Kidney epithelial cell (primary cell): ENCODE measurements around the gene MANBA. TPM values are rescaled to one million over a fixed set of nuclear protein-coding genes. Genes with fewer than 3 reads are reported as not detected.

Experiments
- DNase-seq: peaks from one replicate; pipeline ENCODE4 v3.0.0-alpha.2; 2010; ENCODE audit warnings: low read depth
- H3K27me3 ChIP-seq: 2 replicates; pipeline ENCODE4 v1.6.0; 2011; ENCODE audit warnings: low read length; ENCODE audit not compliant: control insufficient read depth, insufficient read depth
- H3K36me3 ChIP-seq: 2 replicates; pipeline ENCODE4 v1.5.1; 2011; ENCODE audit warnings: low read length; ENCODE audit not compliant: control insufficient read depth, insufficient read depth
- H3K4me3 ChIP-seq: 2 replicates; pipeline ENCODE4 v1.5.1; 2011; ENCODE audit warnings: low read depth, mild to moderate bottlenecking, control low read depth, low read length
- CTCF ChIP-seq: IDR thresholded peaks from 2 replicates; pipeline ENCODE4 v1.5.1; 2011; ENCODE audit warnings: mild to moderate bottlenecking, moderate library complexity, low read length, control low read depth, inconsistent platforms; ENCODE audit not compliant: insufficient read depth, poor library complexity, severe bottlenecking
- total RNA-seq: library from RNA; depleted of rRNA; stranded (reverse); fragments of >200 nt; gene quantifications from 2 replicates; pipeline ENCODE4 v1.2.3, GENCODE V29; 2015

Gene MANBA
- total RNA-seq, 1 donor from 2014 or later, result 14.7 TPM

DNA sequence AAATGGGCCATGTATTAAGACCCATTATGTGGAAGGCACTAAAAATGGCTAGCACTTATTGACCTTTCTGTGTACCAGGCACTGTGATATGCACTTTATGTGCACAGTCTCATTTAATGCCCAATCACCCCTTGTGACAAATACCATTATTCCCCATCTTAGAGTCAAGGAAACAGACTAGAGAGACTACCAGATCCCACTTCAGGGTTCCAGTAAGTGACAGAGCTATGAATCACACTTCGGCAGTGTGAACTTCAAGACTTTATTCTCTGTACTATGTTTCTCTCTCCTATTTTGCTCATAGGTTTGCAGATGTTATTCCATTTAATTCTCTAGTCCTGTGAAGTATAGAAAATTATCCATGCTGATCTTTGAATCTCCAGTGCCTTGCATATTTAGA is 152.6 kb downstream of the MANBA start:
- Histone ChIP-seq H3K4me3 (no peak overlapping the region), H3K27me3 (no peaks in the 10 kb centered on the region), H3K36me3 (peaks cover 2% of the 10 kb centered on the region)
- TF ChIP-seq CTCF, result no peak
- DNase-seq, result no peak

GRCh38 chr4:102606846-102607450 is 153.8 kb downstream of the MANBA start:
- Histone ChIP-seq H3K4me3 (no peak overlapping the region), H3K27me3 (no peaks in the 10 kb centered on the region), H3K36me3 (peaks cover 2% of the 10 kb centered on the region)
- TF ChIP-seq CTCF, result no peak
- no peak for DNase-seq

DNA sequence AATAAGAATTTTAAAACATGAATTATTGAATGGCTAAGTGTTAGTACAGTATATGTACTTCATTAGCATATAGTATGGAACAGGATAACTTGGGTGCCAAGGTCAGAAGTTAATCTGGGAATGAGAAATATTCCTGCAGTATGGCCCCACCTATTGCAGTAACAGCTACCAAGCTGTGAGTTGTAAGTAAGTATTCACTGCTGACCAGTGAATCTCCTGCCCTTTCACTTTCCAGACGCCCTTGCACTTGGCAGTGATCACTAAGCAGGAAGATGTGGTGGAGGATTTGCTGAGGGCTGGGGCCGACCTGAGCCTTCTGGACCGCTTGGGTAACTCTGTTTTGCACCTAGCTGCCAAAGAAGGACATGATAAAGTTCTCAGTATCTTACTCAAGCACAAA is 154.5 kb downstream of the MANBA start:
- DNase-seq, result no peak
- Histone ChIP-seq H3K4me3 (no peak overlapping the region), H3K36me3 (peaks cover 2% of the 10 kb centered on the region), H3K27me3 (no peaks in the 10 kb centered on the region)
- no peak for TF ChIP-seq CTCF

- H3K36me3 ChIP-seq, result peaks cover 2% of the 10 kb centered on the region
- TF ChIP-seq CTCF, result no peak
- no peak overlapping the region for H3K4me3 ChIP-seq
- DNase-seq, result no peak
- no peaks in the 10 kb centered on the region for H3K27me3 ChIP-seq
These were observed 156.4 kb downstream of the MANBA start for GRCh38 chr4:102604222-102604940.

DNA sequence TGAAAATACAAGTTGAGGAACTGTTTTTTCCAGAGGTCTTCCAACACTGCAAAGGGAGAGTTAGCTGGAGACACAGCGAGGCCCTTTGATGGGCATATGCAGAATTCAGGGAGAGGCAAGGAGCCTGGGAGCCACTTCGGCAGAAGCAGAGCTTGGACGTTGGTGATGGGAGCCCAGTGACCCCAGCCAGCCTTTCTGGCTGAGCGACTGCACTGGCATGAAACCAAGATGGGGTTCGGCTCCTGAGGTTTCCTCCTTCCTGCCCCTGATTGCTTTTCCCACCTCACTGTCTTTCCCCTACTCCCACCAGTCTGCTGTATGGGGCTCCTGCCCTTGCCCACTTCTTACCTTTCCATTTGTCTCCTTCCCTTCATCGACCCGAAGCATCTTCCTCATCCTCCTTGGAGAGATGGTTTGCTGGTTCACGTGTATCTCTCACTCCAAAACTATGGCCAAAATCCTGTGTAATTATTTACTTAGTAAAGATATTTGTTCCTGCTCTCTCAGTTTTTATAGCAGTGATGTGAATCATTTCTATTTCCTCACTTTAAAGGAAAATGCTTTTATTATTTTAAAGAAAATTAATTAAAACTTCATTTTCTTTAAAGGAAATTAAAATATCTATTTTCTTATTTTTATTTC is 159.1 kb downstream of the MANBA start:
- DNase-seq, result no peak
- peaks cover 3% of the 10 kb centered on the region for H3K36me3 ChIP-seq
- no peak overlapping the region for H3K4me3 ChIP-seq
- no peaks in the 10 kb centered on the region for H3K27me3 ChIP-seq
- no peak for TF ChIP-seq CTCF
